CD8-positive, alpha-beta memory T cell (primary cell): ENCODE results near the gene RPUSD4. TPM values are rescaled to one million over a fixed set of nuclear protein-coding genes. Genes with fewer than 3 reads are reported as not detected.

Source experiments
- CTCF ChIA-PET: fragments of 350-600 bp; sonication (Branson Sonifier 250); formaldehyde crosslinking; loops from one replicate; lab custom pipeline; 2021; ENCODE audit warnings: antibody characterized with exemption; lab: Charles Lee
- POLR2A ChIA-PET: fragments of 350-600 bp; sonication (Branson Sonifier 250); formaldehyde crosslinking; loops from one replicate; lab custom pipeline; 2021; ENCODE audit warnings: antibody characterized with exemption; lab: Charles Lee
- DNase-seq, 5 donors: peaks; one replicate each; pipeline versions ENCODE4 v3.0.0 to v3.0.0-alpha.2; 2020 to 2022; ENCODE audit warnings: mixed read lengths in 1 of 5
- H3K27ac ChIP-seq: one replicate; pipeline ENCODE4 v1.7.0; 2013; ENCODE audit warnings: low read depth, mild to moderate bottlenecking, low read length, moderate library complexity
- H3K27me3 ChIP-seq: 2 replicates; pipeline ENCODE4 v1.7.0; 2013; ENCODE audit warnings: low read length, mild to moderate bottlenecking; ENCODE audit not compliant: insufficient read depth, poor library complexity, severe bottlenecking
- H3K36me3 ChIP-seq: 2 replicates; pipeline ENCODE4 v1.7.0; 2013; ENCODE audit warnings: mild to moderate bottlenecking, low read length, moderate library complexity; ENCODE audit not compliant: insufficient read depth
- H3K4me1 ChIP-seq: 2 replicates; pipeline ENCODE4 v1.7.0; 2013; ENCODE audit warnings: mild to moderate bottlenecking, low read length, moderate library complexity; ENCODE audit not compliant: insufficient read depth
- H3K4me3 ChIP-seq: 2 replicates; pipeline ENCODE4 v1.7.0; 2013; ENCODE audit warnings: mild to moderate bottlenecking, low read length
- H3K9me3 ChIP-seq: 2 replicates; pipeline ENCODE4 v1.7.0; 2013; ENCODE audit warnings: mild to moderate bottlenecking, low read length
- H3K27ac Mint-ChIP-seq, 8 donors: one replicate each; pipeline ENCODE4 v1.8.0; 2020 to 2021; ENCODE audit warnings: mixed read lengths in 8 of 8, mild to moderate bottlenecking in 6 of 8, inconsistent platforms in 3 of 8, moderate library complexity in 3 of 8
- H3K27me3 Mint-ChIP-seq, 2 donors: one replicate each; pipeline ENCODE4 v1.8.0; 2020 to 2021; ENCODE audit warnings: mixed read lengths in 2 of 2, mild to moderate bottlenecking in 1 of 2, moderate library complexity in 1 of 2
- H3K36me3 Mint-ChIP-seq, 3 donors: one replicate each; pipeline ENCODE4 v1.8.0; 2020 to 2021; ENCODE audit warnings: mixed read lengths in 3 of 3, inconsistent platforms in 1 of 3, mild to moderate bottlenecking in 1 of 3
- H3K4me1 Mint-ChIP-seq, 3 donors: one replicate each; pipeline ENCODE4 v1.8.0; 2020 to 2021; ENCODE audit warnings: mixed read lengths in 3 of 3, inconsistent platforms in 1 of 3, mild to moderate bottlenecking in 1 of 3
- H3K4me3 Mint-ChIP-seq, 7 donors: one replicate each; pipeline ENCODE4 v1.8.0; 2020 to 2021; ENCODE audit warnings: mixed read lengths in 7 of 7, mild to moderate bottlenecking in 6 of 7, moderate library complexity in 4 of 7, inconsistent platforms in 2 of 7
- H3K9me3 Mint-ChIP-seq, 5 donors: one replicate each; pipeline ENCODE4 v1.8.0; 2020 to 2022; ENCODE audit warnings: mixed read lengths in 5 of 5, mild to moderate bottlenecking in 3 of 5, moderate library complexity in 2 of 5, inconsistent platforms in 1 of 5
- polyA plus RNA-seq: library from polyadenylated mRNA; unstranded; fragments of 300-500 nt; fragmentation: Illumina TruSeq; gene quantifications from one replicate; pipeline ENCODE4 v1.2.3, GENCODE V29; 2021
- total RNA-seq, 2 experiments: library from RNA; stranded (reverse); gene quantifications; one replicate each; pipeline ENCODE4 v1.2.3, GENCODE V29; 2021

RPUSD4 gene
- total and polyA plus RNA-seq, 3 experiments from 2014 or later, result 20.4 to 48.8 (median 47.3) TPM

DNA sequence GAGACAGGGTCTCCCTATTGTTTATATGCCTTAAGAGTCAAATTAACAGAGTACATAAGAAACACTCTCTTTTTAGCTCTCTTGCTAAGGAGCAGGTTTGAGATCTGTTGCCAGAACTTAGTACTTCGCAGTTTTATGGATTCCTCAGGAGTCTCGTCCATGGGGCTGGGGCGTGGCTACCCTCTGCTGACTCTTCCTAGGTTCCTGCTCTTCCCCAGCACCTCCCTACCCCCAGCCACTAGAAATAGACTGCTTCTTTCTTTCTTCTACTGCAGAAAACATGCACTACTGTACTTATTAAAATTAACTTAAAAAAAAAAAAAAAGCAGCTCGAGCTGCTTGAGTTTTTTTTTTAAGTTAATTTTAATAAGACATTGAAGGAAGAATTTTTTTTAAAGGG, 8.1 kb upstream of the RPUSD4 start:
- POLR2A ChIA-PET, result no interaction called here
- Mint-ChIP-seq H3K36me3 (peaks cover 0 to 7% (median 2%) of the 10 kb centered on the region in 3 donors), H3K27me3 (no peaks in the 10 kb centered on the region), H3K27ac (no peak overlapping the region), H3K4me1 (peaks cover 10 to 36% (median 30%) of the 10 kb centered on the region in 3 donors), H3K9me3 (no peaks in the 10 kb centered on the region), H3K4me3 (no peak overlapping the region)
- no peak for DNase-seq
- H3K4me1 ChIP-seq, result no peaks in the 10 kb centered on the region
- CTCF ChIA-PET, result no interaction called here
- no peaks in the 10 kb centered on the region for H3K27me3 ChIP-seq
- H3K27ac ChIP-seq, result no peak overlapping the region
- H3K4me3 ChIP-seq, result no peak overlapping the region
- H3K36me3 ChIP-seq, result no peaks in the 10 kb centered on the region
- H3K9me3 ChIP-seq, result no peaks in the 10 kb centered on the region

DNA sequence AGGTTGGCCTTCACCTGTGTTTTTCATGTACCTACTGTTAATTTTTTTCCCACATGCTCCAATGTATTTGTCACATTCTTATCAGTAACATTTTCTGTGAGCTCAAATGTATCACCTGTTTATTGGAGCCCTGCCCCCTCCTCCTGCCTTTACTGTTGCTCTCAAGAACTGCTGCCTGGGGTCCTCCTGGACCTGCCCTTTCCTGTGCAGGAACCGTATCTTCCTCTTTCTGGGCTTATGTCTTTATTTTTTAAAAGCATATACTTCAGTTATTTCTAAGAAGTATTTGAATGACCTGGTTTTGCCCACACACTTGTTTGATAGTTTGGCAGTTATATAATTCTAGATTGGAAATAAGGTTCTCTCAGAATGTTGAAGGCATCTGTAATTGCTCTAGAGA, 6.0 kb upstream of the RPUSD4 start:
- DNase-seq, result no peak
- H3K9me3 Mint-ChIP-seq, result no peaks in the 10 kb centered on the region
- no peak overlapping the region for H3K27ac Mint-ChIP-seq
- H3K4me1 ChIP-seq, result peaks cover 7% of the 10 kb centered on the region
- H3K27me3 Mint-ChIP-seq, result no peaks in the 10 kb centered on the region
- peaks cover 15 to 50% (median 47%) of the 10 kb centered on the region in 3 donors for H3K4me1 Mint-ChIP-seq
- H3K27me3 ChIP-seq, result no peaks in the 10 kb centered on the region
- H3K36me3 ChIP-seq, result no peaks in the 10 kb centered on the region
- H3K4me3 Mint-ChIP-seq, result peak overlapping the region in 1 of 7 donors; percentile 49
- H3K36me3 Mint-ChIP-seq, result peaks cover 0 to 5% (median 2%) of the 10 kb centered on the region in 3 donors
- H3K4me3 ChIP-seq, result no peak overlapping the region
- CTCF ChIA-PET, result no interaction called here
- no peak overlapping the region for H3K27ac ChIP-seq
- POLR2A ChIA-PET, result interaction anchor here (0.7 kb wide), 1 partner anchor 138 kb away, joined by 4 read pairs; no protein-coding TSS in a partner anchor
- no peaks in the 10 kb centered on the region for H3K9me3 ChIP-seq

DNA sequence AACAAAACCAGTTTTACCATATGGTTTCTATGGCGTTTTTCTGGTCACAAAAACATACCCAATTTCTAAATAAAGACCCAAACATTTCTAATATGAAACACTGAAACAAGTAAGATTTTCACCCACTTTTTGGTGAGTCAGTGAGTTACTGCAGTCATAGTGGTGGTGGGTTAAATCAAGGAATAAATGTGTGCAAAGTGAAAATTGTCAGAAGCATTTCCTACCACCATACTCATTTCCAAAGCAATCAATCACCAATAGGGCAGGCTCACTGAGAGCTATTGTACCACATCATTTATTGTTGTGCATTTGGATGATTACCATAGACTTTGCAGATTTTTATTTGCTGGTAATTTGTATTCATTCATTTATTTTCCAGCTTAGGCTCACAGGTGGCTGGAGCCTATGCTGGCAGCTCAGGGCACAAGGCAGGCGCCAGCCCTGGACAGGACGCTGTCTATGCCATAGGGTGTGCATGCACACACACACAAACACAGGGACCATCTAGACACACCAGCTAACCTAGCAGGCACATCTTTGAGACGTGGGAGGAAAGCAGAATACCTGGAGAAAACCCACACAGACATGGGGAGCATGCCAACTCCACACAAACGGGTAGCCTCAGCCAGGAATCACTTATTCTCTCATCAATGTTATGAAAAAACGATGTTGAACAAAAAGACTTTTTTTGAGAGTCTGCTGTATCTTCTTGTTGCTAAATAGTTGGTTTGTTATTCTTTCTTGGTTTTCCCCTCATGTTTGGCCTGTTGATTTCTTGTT, 5.3 kb upstream of the RPUSD4 start:
- H3K4me1 ChIP-seq, result peaks cover 12% of the 10 kb centered on the region
- Mint-ChIP-seq H3K4me3 (peak overlapping the region in 1 of 7 donors; percentile 49), H3K4me1 (peaks cover 21 to 55% (median 51%) of the 10 kb centered on the region in 3 donors), H3K27ac (no peak overlapping the region), H3K9me3 (no peaks in the 10 kb centered on the region), H3K27me3 (no peaks in the 10 kb centered on the region), H3K36me3 (peaks cover 0 to 7% (median 5%) of the 10 kb centered on the region in 3 donors)
- POLR2A ChIA-PET, result interaction anchor here (0.7 kb wide), 1 partner anchor 138 kb away, joined by 4 read pairs; no protein-coding TSS in a partner anchor
- no peaks in the 10 kb centered on the region for H3K36me3 ChIP-seq
- no peaks in the 10 kb centered on the region for H3K9me3 ChIP-seq
- H3K27ac ChIP-seq, result no peak overlapping the region
- CTCF ChIA-PET, result no interaction called here
- no peaks in the 10 kb centered on the region for H3K27me3 ChIP-seq
- no peak for DNase-seq
- no peak overlapping the region for H3K4me3 ChIP-seq

DNA sequence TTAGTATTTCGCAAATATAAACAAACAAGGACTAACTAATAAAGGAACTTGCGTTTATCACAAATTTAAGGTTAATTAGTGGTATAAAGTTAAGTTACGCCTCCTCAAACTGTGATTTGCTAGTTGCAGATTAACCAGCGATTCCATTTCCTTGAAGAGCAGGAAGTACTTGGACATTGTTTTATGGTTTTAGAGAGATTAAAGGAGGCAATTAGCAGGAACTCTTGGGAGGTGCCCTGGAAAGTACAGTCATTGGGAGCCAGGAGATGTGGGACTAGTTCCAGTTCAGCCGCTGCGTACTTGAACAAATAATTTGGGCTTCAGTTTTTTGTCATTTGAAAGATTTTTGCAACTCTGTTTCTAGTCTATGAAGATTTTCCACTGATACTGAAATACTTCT, 3.4 kb upstream of the RPUSD4 start:
- Mint-ChIP-seq H3K27ac (no peak overlapping the region), H3K4me1 (peaks cover 32 to 68% (median 56%) of the 10 kb centered on the region in 3 donors), H3K9me3 (no peaks in the 10 kb centered on the region), H3K36me3 (peaks cover 0 to 22% (median 2%) of the 10 kb centered on the region in 3 donors), H3K27me3 (no peaks in the 10 kb centered on the region), H3K4me3 (peak overlapping the region in 1 of 7 donors; percentile 55)
- H3K4me3 ChIP-seq, result no peak overlapping the region
- no peaks in the 10 kb centered on the region for H3K27me3 ChIP-seq
- DNase-seq, result no peak
- no peak overlapping the region for H3K27ac ChIP-seq
- H3K9me3 ChIP-seq, result no peaks in the 10 kb centered on the region
- no peaks in the 10 kb centered on the region for H3K36me3 ChIP-seq
- CTCF ChIA-PET, result interaction anchor here (0.6 kb wide), 1 partner anchor 50 kb away, joined by 3 read pairs; no protein-coding TSS in a partner anchor
- POLR2A ChIA-PET, result interaction anchor here (0.7 kb wide), 1 partner anchor 12 kb away, joined by 5 read pairs; no protein-coding TSS in a partner anchor
- H3K4me1 ChIP-seq, result peaks cover 22% of the 10 kb centered on the region

DNA sequence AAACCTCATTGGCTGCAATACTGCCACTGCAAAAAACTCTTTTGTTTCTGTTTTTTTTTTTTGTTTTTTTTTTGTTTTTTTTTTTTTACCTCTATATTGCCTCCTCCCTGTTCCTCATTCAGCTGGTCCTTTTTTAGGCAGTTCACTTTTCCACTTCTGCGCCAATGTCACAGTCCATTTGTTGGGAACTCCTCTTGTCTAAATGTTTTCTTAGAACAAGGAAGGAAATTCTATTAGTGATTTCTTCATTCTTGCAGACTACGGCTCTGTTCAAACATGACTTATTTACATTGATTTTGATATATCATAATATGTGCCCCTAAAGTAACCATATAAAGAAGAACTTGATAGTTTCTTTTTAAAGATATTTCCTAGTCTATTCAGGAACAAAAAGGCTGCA, 3.0 kb upstream of the RPUSD4 start:
- no peaks in the 10 kb centered on the region for H3K27me3 Mint-ChIP-seq
- ChIA-PET CTCF (no interaction called here), POLR2A (interaction anchor here (0.7 kb wide), 1 partner anchor 13 kb away, joined by 5 read pairs; no protein-coding TSS in a partner anchor)
- no peaks in the 10 kb centered on the region for H3K36me3 ChIP-seq
- H3K4me3 ChIP-seq, result no peak overlapping the region
- no peaks in the 10 kb centered on the region for H3K27me3 ChIP-seq
- H3K4me3 Mint-ChIP-seq, result peak overlapping the region in 1 of 7 donors; percentile 55
- no peaks in the 10 kb centered on the region for H3K9me3 Mint-ChIP-seq
- no peak for DNase-seq
- H3K27ac Mint-ChIP-seq, result peak overlapping the region in 1 of 8 donors; percentile 2
- H3K9me3 ChIP-seq, result no peaks in the 10 kb centered on the region
- H3K36me3 Mint-ChIP-seq, result peaks cover 0 to 26% (median 2%) of the 10 kb centered on the region in 3 donors
- no peak overlapping the region for H3K27ac ChIP-seq
- H3K4me1 ChIP-seq, result peaks cover 22% of the 10 kb centered on the region
- peaks cover 33 to 71% (median 60%) of the 10 kb centered on the region in 3 donors for H3K4me1 Mint-ChIP-seq

DNA sequence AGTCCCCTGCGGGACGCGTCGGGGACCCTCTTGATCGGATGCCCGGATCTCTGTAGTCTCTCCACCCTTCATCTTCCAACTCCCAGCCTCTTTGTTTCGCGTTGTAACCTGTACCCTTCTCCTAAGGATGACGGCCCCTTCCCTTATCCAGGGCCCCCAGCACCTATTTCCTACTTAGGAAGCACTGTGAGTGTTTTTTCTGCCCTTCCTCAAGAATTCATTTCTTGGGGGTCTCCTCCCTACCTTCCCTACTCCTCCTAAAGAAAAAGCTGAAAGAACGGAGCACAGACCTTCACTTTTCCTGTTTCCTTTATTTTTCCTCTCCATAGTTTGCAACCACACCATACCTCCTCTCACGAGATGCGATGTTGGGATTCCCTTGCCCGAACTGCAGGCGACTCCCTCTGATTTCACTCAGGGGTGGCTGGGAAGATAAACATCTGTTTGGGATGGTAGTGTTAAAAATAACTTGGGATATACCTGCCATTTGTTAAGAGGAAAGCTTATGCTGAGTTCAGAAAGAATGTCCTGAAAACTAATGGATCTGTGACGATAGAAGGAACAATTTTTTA, 725 bp upstream of the RPUSD4 start:
- DNase-seq, result no peak
- peaks cover 0 to 44% (median 7%) of the 10 kb centered on the region in 3 donors for H3K36me3 Mint-ChIP-seq
- H3K4me3 ChIP-seq, result peak overlapping the region; percentile 100
- H3K27ac ChIP-seq, result peak overlapping the region; percentile 77
- H3K4me1 ChIP-seq, result peaks cover 22% of the 10 kb centered on the region
- ChIA-PET POLR2A (interaction anchor here (2.5 kb wide), 1 partner anchor 57 kb away, joined by 13 read pairs; the partner anchor contains the start of genes FOXRED1 and SRPRA), CTCF (interaction anchor here (0.5 to 1.5 kb wide), 3 partner anchors 15 to 622 kb away, joined by 3 to 4 read pairs (median 3); no protein-coding TSS in a partner anchor)
- H3K9me3 ChIP-seq, result no peaks in the 10 kb centered on the region
- no peaks in the 10 kb centered on the region for H3K9me3 Mint-ChIP-seq
- H3K27me3 ChIP-seq, result no peaks in the 10 kb centered on the region
- H3K4me3 Mint-ChIP-seq, result peak overlapping the region; percentile 93 to 99 (median 98)
- peak overlapping the region in 7 of 8 donors; percentile 57 to 99 (median 96) for H3K27ac Mint-ChIP-seq
- H3K27me3 Mint-ChIP-seq, result no peaks in the 10 kb centered on the region
- H3K36me3 ChIP-seq, result peaks cover 9% of the 10 kb centered on the region
- peaks cover 31 to 57% (median 55%) of the 10 kb centered on the region in 3 donors for H3K4me1 Mint-ChIP-seq

DNA sequence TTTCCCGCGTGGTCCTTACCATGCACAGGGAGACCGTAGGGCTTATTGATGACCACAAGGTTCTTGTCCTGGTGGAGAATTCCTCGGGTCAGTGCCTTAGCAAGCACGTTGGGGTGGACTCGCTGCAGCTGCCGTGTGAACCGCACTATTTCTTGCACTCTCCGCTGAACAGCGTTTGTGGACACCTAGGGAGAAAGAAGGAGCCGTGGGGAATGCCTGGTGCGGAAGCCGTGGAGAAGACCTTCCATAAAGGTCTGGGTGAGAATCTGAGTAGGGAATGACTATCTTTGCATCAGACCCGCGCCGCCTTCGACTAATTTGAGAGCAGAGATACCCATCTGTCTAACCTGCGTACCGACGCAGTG, 597 bp downstream of the RPUSD4 start:
- POLR2A ChIA-PET, result interaction anchor here (2.5 kb wide), 1 partner anchor 58 kb away, joined by 13 read pairs; the partner anchor contains the start of genes FOXRED1 and SRPRA

More for the DNA sequence above, 597 bp downstream of the RPUSD4 start:
- DNase-seq, result peak in 1 of 5 donors; percentile 3
- Histone ChIP-seq H3K4me1 (peaks cover 22% of the 10 kb centered on the region), H3K27ac (peak overlapping the region; percentile 77), H3K9me3 (no peaks in the 10 kb centered on the region), H3K27me3 (no peaks in the 10 kb centered on the region), H3K4me3 (peak overlapping the region; percentile 100), H3K36me3 (peaks cover 13% of the 10 kb centered on the region)
- CTCF ChIA-PET, result interaction anchor here (1.5 kb wide), 1 partner anchor 17 kb away, joined by 3 read pairs; no protein-coding TSS in a partner anchor
- Mint-ChIP-seq H3K4me1 (peaks cover 30 to 53% (median 49%) of the 10 kb centered on the region in 3 donors), H3K27me3 (no peaks in the 10 kb centered on the region), H3K36me3 (peaks cover 2 to 54% (median 10%) of the 10 kb centered on the region in 3 donors), H3K27ac (peak overlapping the region; percentile 1 to 99 (median 96)), H3K9me3 (no peaks in the 10 kb centered on the region), H3K4me3 (peak overlapping the region; percentile 93 to 99 (median 98))
